Neural cell (in vitro differentiated cells): ENCODE data around the gene RDH16. TPM values are rescaled to one million over a fixed set of nuclear protein-coding genes. Genes with fewer than 3 reads are reported as not detected.

ENCODE experiments used
- H2AFZ ChIP-seq: fragments of 200-600, 300-800 bp; sonication (generic), shearing (Covaris generic); 2 replicates; pipeline ENCODE4 v1.6.0; 2014; ENCODE audit warnings: low read depth, mild to moderate bottlenecking, antibody characterized with exemption, low read length, moderate library complexity
- H3F3A ChIP-seq: fragments of 200-600 bp; shearing (Covaris generic); 2 replicates; pipeline ENCODE4 v1.6.1; 2016; ENCODE audit warnings: mild to moderate bottlenecking, moderate library complexity, mixed read lengths, antibody characterized with exemption, low read length; ENCODE audit not compliant: insufficient read depth, poor library complexity, severe bottlenecking
- H3K27ac ChIP-seq: fragments of 200-600, 300-800 bp; sonication (generic), shearing (Covaris generic); 2 replicates; pipeline ENCODE4 v1.5.1; 2014; ENCODE audit warnings: mild to moderate bottlenecking, low read length, moderate library complexity
- H3K27me3 ChIP-seq: fragments of 300-800, 200-600 bp; sonication (generic), shearing (Covaris generic); 2 replicates; pipeline ENCODE4 v1.6.0; 2014; ENCODE audit warnings: mild to moderate bottlenecking, low read depth, low read length, moderate library complexity; ENCODE audit not compliant: insufficient read depth
- H3K36me3 ChIP-seq: fragments of 300-800, 200-600 bp; sonication (generic), shearing (Covaris generic); 2 replicates; pipeline ENCODE4 v1.5.1; 2014; ENCODE audit warnings: mild to moderate bottlenecking, antibody characterized with exemption, low read length, moderate library complexity; ENCODE audit not compliant: insufficient read depth
- H3K4me2 ChIP-seq: fragments of 300-800, 200-600 bp; sonication (generic), shearing (Covaris generic); 2 replicates; pipeline ENCODE4 v1.6.0; 2014; ENCODE audit warnings: mild to moderate bottlenecking, low read length
- H3K4me3 ChIP-seq: fragments of 300-800, 200-600 bp; sonication (generic), shearing (Covaris generic); 2 replicates; pipeline ENCODE4 v1.5.1; 2014; ENCODE audit warnings: mild to moderate bottlenecking, low read length, moderate library complexity
- H3K79me2 ChIP-seq: fragments of 200-600 bp; shearing (Covaris generic); replicated peaks from 2 replicates; pipeline ENCODE4 v1.6.0; 2014; ENCODE audit warnings: mild to moderate bottlenecking, low read length, moderate library complexity; ENCODE audit not compliant: insufficient read depth
- H3K9ac ChIP-seq: fragments of 300-800, 200-600 bp; sonication (generic), shearing (Covaris generic); 2 replicates; pipeline ENCODE4 v1.6.1; 2016; ENCODE audit warnings: mild to moderate bottlenecking, low read length, mixed read lengths
- H3K9me2 ChIP-seq: fragments of 200-600 bp; shearing (Covaris generic); 2 replicates; pipeline ENCODE4 v1.6.1; 2016; ENCODE audit warnings: mild to moderate bottlenecking, low read length, mixed read lengths; ENCODE audit not compliant: insufficient read depth
- H3K9me3 ChIP-seq: fragments of 200-600, 300-800 bp; sonication (generic), shearing (Covaris generic); 2 replicates; pipeline ENCODE4 v1.6.1; 2016; ENCODE audit warnings: mild to moderate bottlenecking, mixed run types, low read length, moderate library complexity, mixed read lengths
- H4K20me1 ChIP-seq: fragments of 200-600 bp; shearing (Covaris generic); 2 replicates; pipeline ENCODE4 v1.6.1; 2016; ENCODE audit warnings: mild to moderate bottlenecking, mixed run types; ENCODE audit not compliant: insufficient read depth
- EP300 ChIP-seq: fragments of 450-650 bp; conservative IDR thresholded peaks from 2 replicates; pipeline ENCODE4 v1.6.1; 2014; ENCODE audit warnings: antibody characterized with exemption, mild to moderate bottlenecking, moderate library complexity; ENCODE audit not compliant: poor library complexity, severe bottlenecking
- EZH2 ChIP-seq: fragments of 200-600, 300-800 bp; shearing (Covaris generic), sonication (generic); IDR thresholded peaks from 2 replicates; pipeline ENCODE4 v1.6.1; 2014; ENCODE audit warnings: antibody characterized with exemption, low read length, borderline replicate concordance, mild to moderate bottlenecking; ENCODE audit not compliant: insufficient read depth, poor library complexity, severe bottlenecking
- MXI1 ChIP-seq: fragments of 450-650 bp; conservative IDR thresholded peaks from 2 replicates; pipeline ENCODE4 v1.6.1; 2014; ENCODE audit warnings: antibody characterized with exemption, mild to moderate bottlenecking; ENCODE audit not compliant: poor library complexity, severe bottlenecking
- POLR2AphosphoS5 ChIP-seq: IDR thresholded peaks from 2 replicates; pipeline ENCODE4 v1.6.1; 2012
- RAD21 ChIP-seq: fragments of 450-650 bp; conservative IDR thresholded peaks from 2 replicates; pipeline ENCODE4 v1.6.1; 2014; ENCODE audit warnings: antibody characterized with exemption, mild to moderate bottlenecking, moderate library complexity
- REST ChIP-seq: IDR thresholded peaks from 2 replicates; pipeline ENCODE4 v1.6.1; 2012; ENCODE audit warnings: borderline replicate concordance
- SMC3 ChIP-seq: fragments of 450-650 bp; conservative IDR thresholded peaks from 2 replicates; pipeline ENCODE4 v1.6.1; 2014; ENCODE audit warnings: antibody characterized with exemption, mild to moderate bottlenecking, moderate library complexity; ENCODE audit not compliant: poor library complexity
- TAF1 ChIP-seq: IDR thresholded peaks from 2 replicates; pipeline ENCODE4 v1.6.1; 2012; ENCODE audit warnings: low read depth
- polyA plus RNA-seq: library from polyadenylated mRNA; depleted of rRNA; stranded (reverse); fragments of >200 nt; gene quantifications from 2 replicates; pipeline ENCODE4 v1.2.3, GENCODE V29; 2014
- TF ChIP-seq, protein P1 (sequence below): fragments of 450-650 bp; IDR thresholded peaks from 2 replicates; pipeline ENCODE4 v1.5.1; 2014; ENCODE audit warnings: antibody characterized with exemption, mild to moderate bottlenecking, moderate library complexity; ENCODE audit not compliant: poor library complexity, severe bottlenecking

RDH16 gene
- polyA plus RNA-seq, 1 donor from 2014 or later: 1.0 TPM

GRCh38 chr12:56998981-56999380 lies 41.6 kb upstream of the RDH16 start:
- Histone ChIP-seq H3K27me3 (no peaks in the 10 kb centered on the region), H3K79me2 (peaks cover 34% of the 10 kb centered on the region), H3K27ac (no peak overlapping the region), H3K4me2 (no peak overlapping the region), H4K20me1 (no peaks in the 10 kb centered on the region), H3K36me3 (no peaks in the 10 kb centered on the region), H3K9me2 (no peaks in the 10 kb centered on the region), H3K9me3 (no peaks in the 10 kb centered on the region), H3K9ac (no peak overlapping the region), H3K4me3 (no peak overlapping the region), H2AFZ (no peak overlapping the region), H3F3A (no peaks in the 10 kb centered on the region)
- no peak for TF ChIP-seq EP300
- TF ChIP-seq, protein P1, sequence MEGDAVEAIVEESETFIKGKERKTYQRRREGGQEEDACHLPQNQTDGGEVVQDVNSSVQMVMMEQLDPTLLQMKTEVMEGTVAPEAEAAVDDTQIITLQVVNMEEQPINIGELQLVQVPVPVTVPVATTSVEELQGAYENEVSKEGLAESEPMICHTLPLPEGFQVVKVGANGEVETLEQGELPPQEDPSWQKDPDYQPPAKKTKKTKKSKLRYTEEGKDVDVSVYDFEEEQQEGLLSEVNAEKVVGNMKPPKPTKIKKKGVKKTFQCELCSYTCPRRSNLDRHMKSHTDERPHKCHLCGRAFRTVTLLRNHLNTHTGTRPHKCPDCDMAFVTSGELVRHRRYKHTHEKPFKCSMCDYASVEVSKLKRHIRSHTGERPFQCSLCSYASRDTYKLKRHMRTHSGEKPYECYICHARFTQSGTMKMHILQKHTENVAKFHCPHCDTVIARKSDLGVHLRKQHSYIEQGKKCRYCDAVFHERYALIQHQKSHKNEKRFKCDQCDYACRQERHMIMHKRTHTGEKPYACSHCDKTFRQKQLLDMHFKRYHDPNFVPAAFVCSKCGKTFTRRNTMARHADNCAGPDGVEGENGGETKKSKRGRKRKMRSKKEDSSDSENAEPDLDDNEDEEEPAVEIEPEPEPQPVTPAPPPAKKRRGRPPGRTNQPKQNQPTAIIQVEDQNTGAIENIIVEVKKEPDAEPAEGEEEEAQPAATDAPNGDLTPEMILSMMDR: no peak
- TF ChIP-seq POLR2AphosphoS5: no peak
- TF ChIP-seq SMC3: no peak
- no peak for TF ChIP-seq TAF1
- TF ChIP-seq EZH2: no peak
- no peak for TF ChIP-seq RAD21
- no peak for TF ChIP-seq MXI1
- TF ChIP-seq REST: no peak

GRCh38 chr12:56998316-56998715 lies 40.9 kb upstream of the RDH16 start:
- H3K9ac ChIP-seq: no peak overlapping the region

More at GRCh38 chr12:56998316-56998715, 40.9 kb upstream of the RDH16 start:
- Histone ChIP-seq H3F3A (no peaks in the 10 kb centered on the region), H3K36me3 (no peaks in the 10 kb centered on the region), H3K4me3 (no peak overlapping the region), H2AFZ (no peak overlapping the region), H3K9me2 (no peaks in the 10 kb centered on the region), H3K27ac (no peak overlapping the region), H4K20me1 (no peaks in the 10 kb centered on the region), H3K27me3 (no peaks in the 10 kb centered on the region), H3K9me3 (no peaks in the 10 kb centered on the region), H3K4me2 (no peak overlapping the region), H3K79me2 (peaks cover 32% of the 10 kb centered on the region)
- no peak for TF ChIP-seq POLR2AphosphoS5
- TF ChIP-seq, protein P1: no peak
- TF ChIP-seq TAF1: no peak
- no peak for TF ChIP-seq EP300
- no peak for TF ChIP-seq EZH2
- TF ChIP-seq MXI1: no peak
- TF ChIP-seq REST: no peak
- no peak for TF ChIP-seq RAD21
- TF ChIP-seq SMC3: no peak
